HG03196 (cell line): Measurements from ENCODE around the gene RAB34.
"Not testable (repeated sequence)": the region's sequence is repeated elsewhere in the genome, so short reads cannot be mapped to it uniquely, and the experiment has no call there.

Experiments
- ATAC-seq: cut with Tn5 transposase; IDR thresholded peaks from one replicate; pipeline ENCODE4 v1.9.1; 2021; ENCODE audit not compliant: unreplicated experiment

The RAB34 gene

DNA sequence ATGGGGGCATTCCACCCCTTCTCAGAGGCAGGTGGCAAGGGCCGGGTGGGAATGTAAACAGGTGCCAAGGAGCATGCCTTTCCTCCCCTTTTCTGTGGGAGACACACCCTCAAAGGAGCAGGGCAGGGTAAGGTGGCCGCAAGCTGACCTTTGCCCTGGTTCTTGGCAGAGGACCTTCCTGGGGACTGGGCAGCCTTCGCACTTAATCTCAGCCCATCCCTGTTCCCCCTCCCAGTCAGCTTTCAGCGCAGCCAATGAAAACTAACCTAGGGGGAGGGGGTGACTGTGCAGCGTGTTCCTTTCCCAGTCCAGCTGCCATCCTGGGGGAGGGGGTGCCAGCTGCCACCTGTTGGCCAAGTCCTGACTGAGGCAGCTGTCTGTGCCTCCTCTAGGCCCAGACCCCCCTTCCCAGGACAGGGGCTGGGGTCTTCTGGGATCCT is 29.0 kb upstream of the RAB34 start:
- ATAC-seq = no peak

DNA sequence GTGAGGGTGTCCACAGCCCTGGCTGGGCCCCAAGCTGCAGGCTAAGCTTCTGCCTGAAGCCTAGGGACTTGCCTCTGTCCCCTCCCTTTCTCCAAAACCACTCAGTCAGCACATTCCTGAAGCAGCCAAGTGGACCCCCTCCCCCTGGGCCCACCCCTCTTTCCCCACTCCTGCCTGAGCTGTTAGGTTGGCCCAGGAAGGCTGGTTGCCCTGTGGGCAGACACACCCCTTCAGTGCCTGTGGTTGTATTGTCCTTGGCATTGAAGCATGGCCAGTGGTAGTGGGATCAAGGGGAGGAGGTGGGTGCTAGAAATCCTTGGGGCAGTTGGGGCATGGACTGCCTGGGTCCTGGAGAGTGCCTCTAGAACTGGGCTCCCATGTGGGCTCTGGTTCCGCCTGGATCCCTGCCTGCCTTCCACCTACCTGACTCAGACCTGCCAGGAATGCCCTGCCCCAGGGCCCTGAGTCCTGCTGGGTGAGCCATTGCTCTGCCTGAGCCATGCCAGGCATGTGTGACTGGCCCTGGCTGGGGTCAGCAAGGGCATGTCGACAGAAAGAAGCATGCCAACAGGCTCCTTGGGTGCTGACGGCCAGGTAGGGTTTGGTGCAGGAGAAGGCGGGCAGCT is 28.2 kb upstream of the RAB34 start:
- no peak for ATAC-seq

DNA sequence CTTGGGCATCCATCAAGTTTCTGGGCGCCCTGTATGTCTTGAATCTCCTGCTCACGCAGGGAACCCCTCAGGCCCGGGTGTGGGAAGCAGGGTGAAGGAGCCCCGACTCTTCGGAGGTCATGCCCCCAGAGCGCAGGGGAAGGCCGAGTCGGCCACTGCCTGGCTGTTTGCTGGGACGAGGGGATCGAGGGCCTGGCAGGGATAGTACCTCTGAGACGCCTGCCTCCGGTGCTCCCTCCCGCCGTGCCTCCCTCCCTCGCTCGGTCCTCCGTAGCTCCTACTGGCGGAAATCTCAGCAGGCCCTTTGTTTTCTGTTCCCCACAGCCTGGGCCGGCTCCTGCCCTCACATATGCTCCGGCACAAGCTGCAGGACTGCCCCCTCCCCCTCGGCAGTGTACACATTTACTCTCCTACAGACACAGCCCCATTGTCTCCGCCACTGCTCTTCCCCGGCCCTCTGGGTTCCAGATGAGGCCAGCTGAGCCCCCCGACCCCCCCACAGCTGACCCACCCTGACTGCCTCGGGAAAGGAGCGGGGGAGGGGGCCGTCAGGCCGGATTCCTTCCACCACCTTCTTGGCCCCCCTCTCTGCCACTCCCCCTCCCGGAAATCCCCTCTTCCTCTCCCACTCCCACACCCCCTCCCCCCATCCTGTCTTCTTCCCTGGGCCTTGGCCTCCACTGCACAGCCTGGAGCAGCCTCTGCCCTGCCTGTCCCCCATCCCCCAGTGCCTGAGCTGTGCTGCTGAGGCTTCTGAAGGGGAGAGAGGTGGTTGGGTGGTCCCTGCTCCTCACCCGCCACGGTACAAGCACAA is 27.5 kb upstream of the RAB34 start:
- no peak for ATAC-seq

DNA sequence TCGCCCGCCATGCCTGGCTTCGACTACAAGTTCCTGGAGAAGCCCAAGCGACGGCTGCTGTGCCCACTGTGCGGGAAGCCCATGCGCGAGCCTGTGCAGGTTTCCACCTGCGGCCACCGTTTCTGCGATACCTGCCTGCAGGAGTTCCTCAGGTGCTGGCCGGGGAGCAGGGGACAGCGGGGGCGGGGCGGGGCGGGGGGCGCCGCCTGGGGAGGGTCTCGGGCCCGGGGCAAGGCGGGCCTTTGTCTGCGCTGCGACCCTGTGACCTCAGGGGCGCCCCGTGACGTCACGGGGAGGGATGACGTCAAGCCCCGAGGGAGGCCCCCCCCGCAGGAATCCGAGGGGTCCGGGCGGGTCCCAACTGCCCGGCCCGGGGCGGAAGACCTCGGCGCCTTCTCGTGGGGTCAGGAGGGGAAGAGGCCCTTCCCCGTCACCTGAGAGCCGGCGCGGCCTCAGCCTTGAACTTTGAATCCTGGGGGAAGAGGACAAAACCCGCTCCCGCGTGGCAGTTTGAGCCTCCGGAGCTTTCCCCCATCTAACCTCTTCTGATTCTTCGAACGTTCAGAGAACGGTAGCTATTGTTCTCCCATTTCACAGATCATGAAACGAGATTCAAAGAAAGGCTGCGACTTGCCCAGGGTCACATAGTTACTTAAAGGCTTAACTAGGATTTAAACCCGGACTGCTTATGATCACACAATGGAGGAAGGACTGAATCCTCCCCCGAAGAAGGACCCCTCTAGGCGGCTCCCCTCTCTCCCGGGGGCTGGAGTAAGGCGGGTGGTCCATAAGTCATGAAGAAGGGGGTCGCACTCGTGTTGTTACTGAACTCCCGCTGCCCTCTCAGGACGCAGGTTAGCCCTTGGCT is 26.7 kb upstream of the RAB34 start:
- ATAC-seq = no peak

DNA sequence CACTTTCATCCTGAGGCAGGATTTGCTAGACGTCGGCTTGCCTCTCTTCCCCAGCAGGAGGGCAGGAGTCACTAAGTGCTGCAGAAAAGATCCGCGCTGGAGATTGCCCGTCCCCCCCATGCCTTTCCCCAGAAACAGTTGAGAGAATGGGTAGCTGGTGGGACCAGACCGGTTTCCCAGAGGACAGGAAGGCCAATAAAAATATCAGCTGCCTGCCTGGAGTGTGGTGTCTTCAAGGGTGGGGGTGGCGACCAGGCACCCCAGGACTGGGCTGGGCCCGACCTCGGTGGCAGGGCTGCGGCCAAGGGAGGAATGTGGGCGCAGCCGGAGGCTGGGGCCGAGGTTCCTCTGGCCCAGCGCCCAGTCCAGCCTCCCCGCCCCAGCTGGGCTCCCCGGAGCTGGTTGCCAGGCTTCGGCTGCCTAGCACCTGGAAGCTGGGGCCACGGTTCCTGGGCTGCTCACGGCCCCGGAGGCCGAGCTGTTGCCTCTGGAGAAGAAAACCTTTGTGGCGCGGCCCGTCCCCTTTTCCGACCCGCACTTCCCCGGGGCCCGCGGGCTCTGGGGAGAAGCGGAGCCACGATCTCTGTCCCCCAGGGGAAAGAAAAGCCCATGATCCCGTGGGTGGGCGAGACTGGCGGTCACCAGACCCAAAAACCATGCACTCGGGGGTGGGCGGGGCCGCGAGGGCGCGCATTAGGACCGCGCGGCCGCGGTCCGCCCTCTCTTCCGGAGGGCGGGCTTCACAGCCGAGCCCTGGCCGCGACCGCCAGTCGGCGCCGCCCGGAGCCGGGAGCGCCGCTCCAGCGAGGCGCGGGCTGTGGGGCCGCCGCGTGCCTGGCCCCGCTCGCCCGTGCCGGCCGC is 25.8 kb upstream of the RAB34 start, which contains the start of gene TRAF4:
Gene TRAF4 (plus strand): TSS at position 769 of the 861 bp plus-strand sequence. CDS start 102 bp downstream, outside the sequence.
- ATAC-seq = peak; percentile 52

DNA sequence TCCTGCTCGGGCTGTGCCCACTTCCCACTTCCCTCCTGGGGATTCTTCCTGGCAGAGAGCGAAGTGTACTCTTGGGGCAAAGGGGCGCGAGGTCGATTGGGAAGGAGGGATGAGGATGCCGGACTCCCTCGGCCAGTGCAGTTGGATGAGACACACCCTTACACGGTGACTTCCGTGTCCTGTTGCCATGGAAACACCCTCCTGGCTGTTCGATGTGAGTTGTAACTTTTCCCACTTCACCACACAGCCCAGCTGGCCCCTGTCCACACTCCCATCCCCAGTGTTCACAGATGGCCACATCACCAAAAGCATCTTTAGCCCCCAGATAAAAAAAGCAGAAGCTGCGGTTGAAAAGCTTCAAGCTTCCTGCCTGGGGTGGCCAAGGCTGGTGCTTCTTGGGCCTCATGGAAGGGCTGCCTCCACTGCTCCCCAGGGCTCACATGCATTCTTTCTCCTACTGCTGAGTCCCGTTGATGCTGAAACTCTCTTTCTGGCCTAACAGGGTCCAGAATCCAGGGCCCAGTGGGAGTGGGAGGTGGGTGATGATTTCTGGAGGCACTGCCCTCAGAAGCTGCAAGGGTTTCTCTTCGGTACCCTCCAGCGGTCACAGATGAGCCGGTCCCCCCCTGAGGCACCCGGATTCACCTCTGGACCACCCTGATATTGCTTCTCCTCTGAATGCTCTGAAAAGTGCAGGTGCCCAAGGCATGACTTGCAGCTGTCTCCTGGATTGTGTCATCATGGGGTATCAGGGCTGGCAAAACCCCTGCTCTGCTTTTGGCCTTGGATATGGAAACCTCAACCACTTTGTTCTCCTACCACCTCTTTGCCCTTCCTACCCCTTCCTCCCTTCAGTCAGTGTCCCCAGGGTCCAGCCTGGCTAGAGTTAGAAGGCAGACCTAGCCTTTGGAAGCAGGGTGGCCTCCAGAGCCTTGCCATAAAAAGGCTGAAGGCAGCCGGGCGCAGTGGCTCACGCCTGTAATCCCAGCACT is 24.0 kb upstream of the RAB34 start:
- no peak for ATAC-seq

DNA sequence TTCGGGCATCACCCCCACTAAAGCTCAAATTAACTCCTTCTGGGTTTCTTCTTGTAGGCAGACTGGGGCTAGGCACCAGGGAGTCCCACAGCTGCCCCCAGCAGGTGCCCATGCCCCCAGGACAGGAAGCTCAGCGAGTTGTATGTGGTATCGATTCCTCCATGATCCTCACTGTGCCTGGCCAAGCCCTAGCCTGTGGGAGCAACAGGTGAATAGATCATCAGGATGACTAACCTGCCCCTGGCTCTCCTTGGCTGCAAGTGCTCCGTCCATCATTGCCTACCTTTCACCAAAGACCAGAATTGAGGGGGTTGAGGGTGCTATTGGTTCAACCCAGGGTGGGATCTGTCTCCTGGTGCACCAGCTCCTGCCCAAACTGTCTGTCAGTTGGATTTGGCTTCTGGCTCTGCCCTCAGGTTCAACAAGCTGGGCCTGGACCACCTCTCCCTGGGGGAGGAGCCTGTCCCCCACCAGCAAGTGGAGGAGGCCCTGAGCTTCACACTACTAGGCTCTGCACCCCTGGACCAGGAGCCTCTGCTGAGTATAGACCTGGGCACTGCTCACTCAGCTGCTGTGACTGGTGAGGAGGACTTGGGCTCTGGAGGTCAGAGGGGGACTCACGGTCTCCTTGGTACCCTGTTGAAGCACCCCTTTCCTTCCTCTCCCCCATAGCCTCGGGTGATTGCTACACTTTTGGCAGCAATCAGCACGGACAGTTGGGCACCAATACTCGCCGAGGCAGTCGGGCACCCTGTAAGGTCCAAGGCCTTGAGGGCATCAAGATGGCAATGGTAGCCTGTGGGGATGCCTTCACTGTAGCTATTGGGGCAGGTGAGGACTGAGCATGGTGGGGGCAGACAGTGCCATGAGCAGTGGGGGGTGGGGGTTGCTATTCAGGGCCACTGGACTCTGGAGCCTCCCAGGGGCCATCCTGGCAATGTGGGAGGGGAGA is 23.0 kb upstream of the RAB34 start:
- ATAC-seq = no peak

DNA sequence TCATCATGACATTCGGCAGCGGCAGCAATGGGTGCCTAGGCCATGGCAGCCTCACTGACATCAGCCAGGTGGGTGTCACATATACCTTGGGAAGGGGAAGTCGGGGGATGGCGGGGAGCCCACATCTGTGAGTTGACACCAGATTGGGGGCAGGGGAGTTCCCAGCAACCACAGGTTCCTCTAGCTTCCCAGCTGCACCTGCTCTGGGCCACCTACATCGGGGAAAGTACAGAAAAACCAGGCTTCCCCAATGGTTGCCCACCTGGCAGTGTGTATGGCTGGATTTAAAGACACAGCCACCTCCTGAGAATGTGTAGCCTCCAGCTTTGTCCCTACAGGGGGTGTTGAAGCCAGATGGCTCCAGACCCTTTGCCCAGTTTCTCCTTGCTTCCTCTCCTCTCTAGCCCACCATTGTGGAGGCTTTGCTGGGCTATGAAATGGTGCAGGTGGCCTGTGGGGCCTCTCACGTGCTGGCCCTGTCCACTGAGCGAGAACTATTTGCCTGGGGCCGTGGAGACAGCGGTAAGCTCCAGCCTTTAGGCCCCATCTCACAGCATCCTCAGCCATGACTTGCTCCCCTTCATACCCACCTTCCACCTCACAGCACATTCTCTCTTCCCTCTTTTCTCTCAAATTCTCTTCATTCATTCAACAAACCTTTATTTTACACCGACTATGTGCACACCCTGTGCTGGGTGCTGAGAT is 21.2 kb upstream of the RAB34 start:
- ATAC-seq = no peak

DNA sequence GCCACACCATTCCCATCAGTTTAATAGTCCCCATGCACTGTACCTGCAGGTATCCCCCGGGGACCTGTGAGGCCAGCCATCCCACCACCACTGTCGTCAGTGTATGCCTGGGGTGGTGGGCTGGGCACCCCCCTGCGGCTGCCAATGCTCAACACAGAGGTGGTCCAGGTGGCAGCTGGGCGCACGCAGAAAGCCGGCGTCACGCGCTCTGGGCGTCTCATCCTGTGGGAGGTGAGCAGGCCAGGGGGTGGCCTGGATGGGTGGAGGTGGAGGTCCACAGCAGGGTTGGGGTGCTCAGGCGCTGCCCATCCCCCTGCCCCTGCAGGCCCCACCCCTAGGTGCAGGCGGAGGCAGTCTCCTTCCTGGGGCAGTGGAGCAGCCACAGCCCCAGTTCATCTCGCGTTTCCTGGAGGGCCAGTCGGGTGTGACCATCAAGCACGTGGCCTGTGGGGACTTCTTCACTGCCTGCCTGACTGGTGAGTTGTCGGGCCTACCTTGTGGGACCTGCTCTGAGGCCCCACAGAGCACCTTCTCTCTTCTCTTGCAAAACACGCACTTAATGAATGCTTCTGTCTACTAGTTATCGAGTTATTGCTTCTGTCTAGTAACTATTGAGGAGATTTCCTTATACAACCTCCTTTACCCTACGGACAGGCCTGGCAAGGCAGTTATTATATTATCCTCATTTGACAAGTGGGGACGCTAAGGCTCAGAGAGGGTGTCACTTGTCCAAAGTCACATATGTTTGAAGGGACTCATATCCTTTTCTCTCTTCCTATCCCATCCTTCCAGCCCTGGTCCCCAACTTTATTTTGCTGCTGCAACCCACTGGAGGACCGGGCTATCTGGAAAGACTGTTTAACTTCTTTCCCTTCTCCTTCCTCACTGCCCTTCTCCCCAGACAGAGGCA is 20.4 kb upstream of the RAB34 start:
- peak; percentile 47 for ATAC-seq

DNA sequence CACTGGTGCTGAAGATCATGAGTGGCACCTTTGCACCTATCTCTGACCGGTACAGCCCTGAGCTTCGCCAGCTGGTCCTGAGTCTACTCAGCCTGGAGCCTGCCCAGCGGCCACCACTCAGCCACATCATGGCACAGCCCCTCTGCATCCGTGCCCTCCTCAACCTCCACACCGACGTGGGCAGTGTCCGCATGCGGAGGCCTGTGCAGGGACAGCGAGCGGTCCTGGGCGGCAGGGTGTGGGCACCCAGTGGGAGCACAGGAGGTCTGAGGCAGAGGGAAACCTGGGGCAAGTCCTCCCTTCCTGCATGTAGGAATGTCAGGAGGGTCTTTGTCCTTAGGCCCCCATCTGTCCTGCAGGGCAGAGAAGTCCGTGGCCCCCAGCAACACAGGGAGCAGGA is 19.6 kb upstream of the RAB34 start:
- ATAC-seq = no peak

DNA sequence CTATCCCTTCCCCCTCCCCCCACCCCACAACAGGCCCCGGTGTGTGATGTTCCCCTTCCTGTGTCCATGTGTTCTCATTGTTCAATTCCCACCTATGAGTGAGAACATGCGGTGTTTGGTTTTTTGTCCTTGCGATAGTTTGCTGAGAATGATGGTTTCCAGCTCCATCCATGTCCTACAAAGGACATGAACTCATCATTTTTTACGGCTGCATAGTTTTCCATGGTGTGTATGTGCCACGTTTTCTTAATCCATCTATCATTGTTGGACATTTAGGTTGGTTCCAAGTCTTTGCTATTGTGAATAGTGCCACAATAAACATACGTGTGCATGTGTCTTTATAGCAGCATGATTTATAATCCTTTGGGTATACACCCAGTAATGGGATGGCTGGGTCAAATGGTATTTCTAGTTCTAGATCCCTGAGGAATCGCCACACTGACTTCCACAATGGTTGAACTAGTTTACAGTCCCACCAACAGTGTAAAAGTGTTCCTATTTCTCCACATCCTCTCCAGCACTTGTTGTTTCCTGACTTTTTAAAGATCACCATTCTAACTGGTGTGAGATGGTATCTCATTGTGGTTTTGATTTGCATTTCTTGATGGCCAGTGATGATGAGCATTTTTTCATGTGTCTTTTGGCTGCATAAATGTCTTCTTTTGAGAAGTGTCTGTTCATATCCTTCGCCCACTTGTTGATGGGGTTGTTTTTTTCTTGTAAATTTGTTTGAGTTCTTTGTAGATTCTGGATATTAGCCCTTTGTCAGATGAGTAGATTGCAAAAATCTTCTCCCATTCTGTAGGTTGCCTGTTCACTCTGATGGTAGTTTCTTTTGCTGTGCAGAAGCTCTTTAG is 18.5 kb upstream of the RAB34 start:
- ATAC-seq = not testable (repeated sequence)

DNA sequence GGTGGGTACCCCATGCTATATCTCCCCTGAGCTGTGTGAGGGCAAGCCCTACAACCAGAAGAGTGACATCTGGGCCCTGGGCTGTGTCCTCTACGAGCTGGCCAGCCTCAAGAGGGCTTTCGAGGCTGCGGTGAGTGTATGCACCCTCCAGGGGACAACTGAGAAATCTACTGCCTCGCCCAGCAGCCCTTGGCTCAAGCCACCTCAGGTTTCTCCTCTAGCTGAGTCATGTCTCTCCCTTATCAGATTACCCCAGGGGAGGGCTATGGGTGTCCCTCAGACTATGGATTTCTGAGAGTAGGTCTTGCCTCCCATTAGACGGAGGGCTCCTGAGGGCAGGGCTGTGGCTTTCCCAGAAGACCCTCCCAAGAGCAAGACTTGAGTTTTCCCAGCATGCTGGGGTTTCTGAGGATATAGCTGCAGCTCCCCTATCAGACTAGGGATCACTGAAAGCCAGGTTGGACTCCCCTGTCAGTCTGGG is 17.6 kb upstream of the RAB34 start:
- no peak for ATAC-seq

DNA sequence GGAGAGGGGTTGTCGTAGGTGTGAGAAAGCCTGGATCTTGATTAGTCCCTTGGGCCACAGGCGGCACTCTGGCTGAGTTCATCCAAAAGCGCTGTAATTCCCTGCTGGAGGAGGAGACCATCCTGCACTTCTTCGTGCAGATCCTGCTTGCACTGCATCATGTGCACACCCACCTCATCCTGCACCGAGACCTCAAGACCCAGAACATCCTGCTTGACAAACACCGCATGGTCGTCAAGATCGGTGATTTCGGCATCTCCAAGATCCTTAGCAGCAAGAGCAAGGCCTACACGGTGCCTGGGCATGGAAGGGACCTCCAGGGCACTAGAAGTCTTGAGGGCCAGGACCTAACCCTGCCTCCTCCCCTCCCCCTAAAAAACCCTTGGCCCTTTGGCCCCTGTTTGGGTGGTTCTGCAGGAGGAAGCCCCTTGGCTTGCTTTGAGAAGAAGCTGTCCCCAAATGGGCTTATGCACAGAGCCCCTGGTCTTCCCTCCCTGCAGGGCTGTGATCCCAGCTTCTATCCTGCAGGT is 17.1 kb upstream of the RAB34 start:
- ATAC-seq = no peak

DNA sequence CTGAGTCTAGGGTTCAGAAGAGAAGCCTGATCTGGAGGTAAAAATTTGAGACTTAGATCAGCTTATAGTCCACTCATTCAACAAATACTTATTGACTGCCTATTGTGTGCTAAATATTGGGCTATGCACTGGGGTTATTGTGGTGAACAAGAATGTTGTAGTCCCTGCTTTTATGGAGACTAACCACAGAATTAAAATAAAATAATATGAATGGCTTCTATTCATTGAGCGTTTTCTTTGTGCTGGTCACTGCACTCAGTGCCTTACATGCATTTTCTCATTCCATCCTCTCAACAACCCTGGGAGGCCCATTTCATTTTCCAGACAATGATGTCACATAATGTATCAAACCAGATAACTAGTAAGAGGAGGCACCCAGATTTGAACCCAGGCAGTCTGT is 15.7 kb upstream of the RAB34 start:
- ATAC-seq = no peak

DNA sequence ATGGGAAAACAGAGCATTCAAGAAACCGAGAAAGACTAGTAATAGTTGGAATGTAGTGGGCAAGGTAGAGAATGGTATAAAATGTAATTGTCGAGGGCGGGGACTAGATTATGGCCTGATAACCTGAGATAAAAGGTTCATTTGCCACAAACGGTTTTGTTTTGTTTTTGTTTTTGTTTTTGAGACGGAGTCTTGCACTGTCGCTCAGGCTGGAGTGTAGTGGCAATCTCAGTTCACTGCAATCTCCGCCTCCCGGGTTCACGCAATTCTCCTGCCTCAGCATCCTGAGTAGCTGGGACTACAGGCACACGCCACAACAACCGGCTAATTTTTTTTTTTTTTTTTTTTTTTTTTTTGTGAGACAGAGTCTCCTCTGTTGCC is 12.3 kb upstream of the RAB34 start:
- no peak for ATAC-seq
